ENCODE measurements around the gene LDLRAD3. TPM values are rescaled to one million over a fixed set of nuclear protein-coding genes. Genes with fewer than 3 reads are reported as not detected.

LDLRAD3 gene
- total RNA-seq, 1 experiment from 2014 or later = 19.0 TPM

DNA sequence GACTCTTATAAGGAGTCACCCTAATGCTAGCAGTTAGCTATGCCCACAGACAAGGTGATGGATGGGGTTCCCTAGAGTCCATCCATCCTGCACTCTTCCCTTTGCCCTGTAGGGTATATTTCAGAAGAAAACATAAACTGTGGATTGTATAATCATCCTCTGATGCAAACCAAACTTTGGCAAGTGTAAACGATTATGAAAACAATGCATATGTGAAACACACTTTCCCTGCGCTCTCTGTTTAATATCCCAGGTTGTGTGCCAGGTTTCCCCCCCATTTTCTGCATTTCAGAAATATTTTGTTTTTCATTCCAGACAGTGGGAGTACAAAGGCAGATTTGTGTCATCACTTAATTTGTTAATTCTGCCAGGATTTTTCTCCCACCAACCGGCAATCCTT is 110.0 kb downstream of the LDLRAD3 start:
- Histone ChIP-seq H3K79me2 (ENCODE audit: insufficient read depth, low read length) (no peaks in the 10 kb centered on the region), H3K9me3 (ENCODE audit: control insufficient read depth in 1 of 2, insufficient read depth in 1 of 2, low read depth in 1 of 2, low read length in 2 of 2) (no peaks in the 10 kb centered on the region), H3K4me1 (ENCODE audit: control insufficient read depth in 1 of 2, insufficient read depth in 2 of 2, low read length in 2 of 2) (no peaks in the 10 kb centered on the region), H3K27me3 (ENCODE audit: insufficient read depth, low read length) (no peaks in the 10 kb centered on the region), H4K20me1 (ENCODE audit: insufficient read depth) (no peaks in the 10 kb centered on the region), H3K9ac (ENCODE audit: low read length) (no peak overlapping the region), H3K9me2 (ENCODE audit: insufficient read depth) (no peaks in the 10 kb centered on the region), H2AFZ (ENCODE audit: low read depth, low read length, poor library complexity, severe bottlenecking) (no peak overlapping the region), H3K36me3 (ENCODE audit: control insufficient read depth in 1 of 2, insufficient read depth in 2 of 2, low read length in 2 of 2) (no peaks in the 10 kb centered on the region), H3K27ac (ENCODE audit: low read depth, low read length) (no peak overlapping the region), H3K4me2 (ENCODE audit: low read length) (no peak overlapping the region), H3K4me3 (replicated peaks in 1 of 2; ENCODE audit: low read depth in 1 of 2, low read length in 2 of 2) (no peak overlapping the region)
- ChIA-PET CTCF (no interaction called here), POLR2A (no interaction called here), RAD21 (ENCODE audit: low non-redundant PET in 1 of 2, low total read pairs in 2 of 2, uncharacterized antibody in 2 of 2, unreplicated experiment in 2 of 2) (no interaction called here)
- TF ChIP-seq POLR2A (IDR thresholded peaks at IDR 0.05; ENCODE audit: borderline replicate concordance, extremely low read depth, insufficient read depth, insufficient read length) (no peak), RAD21 (IDR thresholded peaks at IDR 0.05; ENCODE audit: low read depth) (no peak)
- intact Hi-C loops (cut with micrococcal nuclease) = loop anchor here (10.0 kb wide), 1 partner anchor 339 kb away; no protein-coding TSS in a partner anchor
- no TSS peak for BruUV-seq (replicated peaks)
- no peak for ATAC-seq
- DNase-seq (ENCODE audit: low read depth, low spot score) = no peak

DNA sequence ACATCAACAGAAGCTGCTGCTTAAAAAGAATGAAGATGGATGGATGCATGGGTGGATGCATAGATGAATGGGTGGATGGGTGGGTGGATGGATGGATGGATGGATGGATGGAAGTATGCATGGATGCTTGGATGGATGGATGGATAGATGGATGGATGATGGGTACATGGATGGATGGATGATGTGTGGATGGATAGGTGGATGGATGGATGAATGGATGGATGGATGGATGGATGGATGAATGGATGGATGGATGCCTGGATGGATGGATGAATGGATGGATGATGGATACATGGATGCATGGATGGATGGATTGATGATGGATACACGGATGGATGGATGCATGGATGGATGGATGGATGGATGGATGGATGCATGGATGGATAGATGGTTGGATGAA is 110.8 kb downstream of the LDLRAD3 start:
- TF ChIP-seq TCF7L2 (IDR thresholded peaks at IDR 0.05; ENCODE audit: borderline replicate concordance, extremely low read depth, insufficient read depth, insufficient read length) (no peak), ELF1 (IDR thresholded peaks at IDR 0.05; ENCODE audit: borderline replicate concordance, low read depth) (no peak), SRF (IDR thresholded peaks at IDR 0.05; ENCODE audit: low read depth) (no peak)
- no peaks in the 10 kb centered on the region for H3K9me3 ChIP-seq (ENCODE audit: control insufficient read depth in 1 of 2, insufficient read depth in 1 of 2, low read depth in 1 of 2, low read length in 2 of 2)
- no peak overlapping the region for H2AFZ ChIP-seq (ENCODE audit: low read depth, low read length, poor library complexity, severe bottlenecking)
- no peak overlapping the region for H3K9ac ChIP-seq (ENCODE audit: low read length)
- H3K27ac ChIP-seq (ENCODE audit: low read depth, low read length) = no peak overlapping the region
- H3K4me1 ChIP-seq (ENCODE audit: control insufficient read depth in 1 of 2, insufficient read depth in 2 of 2, low read length in 2 of 2) = no peaks in the 10 kb centered on the region
- POLR2A ChIA-PET = no interaction called here
- no peaks in the 10 kb centered on the region for H3K36me3 ChIP-seq (ENCODE audit: control insufficient read depth in 1 of 2, insufficient read depth in 2 of 2, low read length in 2 of 2)
- no peaks in the 10 kb centered on the region for H3K9me2 ChIP-seq (ENCODE audit: insufficient read depth)
- CTCF ChIA-PET = interaction anchor here (3.0 kb wide), 1 partner anchor 233 kb away, joined by 26 read pairs; no protein-coding TSS in a partner anchor
- RAD21 ChIA-PET (ENCODE audit: low non-redundant PET in 1 of 2, low total read pairs in 2 of 2, uncharacterized antibody in 2 of 2, unreplicated experiment in 2 of 2) = no interaction called here
- ATAC-seq = no peak
- H4K20me1 ChIP-seq (ENCODE audit: insufficient read depth) = no peaks in the 10 kb centered on the region
- no peak for DNase-seq (ENCODE audit: low read depth, low spot score)
- no peaks in the 10 kb centered on the region for H3K79me2 ChIP-seq (ENCODE audit: insufficient read depth, low read length)
- H3K27me3 ChIP-seq (ENCODE audit: insufficient read depth, low read length) = no peaks in the 10 kb centered on the region
- no TSS peak for BruUV-seq (replicated peaks)
- intact Hi-C loops (cut with micrococcal nuclease) = loop anchor here (5.0 to 10.0 kb wide), 2 partner anchors 340 to 437 kb away; partner anchors contain the start of gene FJX1
- H3K4me3 ChIP-seq (replicated peaks in 1 of 2; ENCODE audit: low read depth in 1 of 2, low read length in 2 of 2) = no peak overlapping the region
- H3K4me2 ChIP-seq (ENCODE audit: low read length) = no peak overlapping the region
